ENCODE measurements around the gene SLC16A8. TPM values are rescaled to one million over a fixed set of nuclear protein-coding genes. Genes with fewer than 3 reads are reported as not detected.

The SLC16A8 gene
- total RNA-seq, 4 donors from 2014 or later, result not detected

- Histone ChIP-seq H3K4me3 (no peak overlapping the region), H3K4me1 (peaks cover 0 to 24% (median 0%) of the 10 kb centered on the region in 3 donors), H3K27ac (no peak overlapping the region), H3K27me3 (no peaks in the 10 kb centered on the region), H3K9me3 (no peaks in the 10 kb centered on the region), H3K36me3 (peaks cover 0 to 32% of the 10 kb centered on the region in 2 donors)
- no peak for TF ChIP-seq CTCF (IDR thresholded peaks at IDR 0.05)
- TF ChIP-seq EP300 (IDR thresholded peaks at IDR 0.05), result no peak
- no peak for TF ChIP-seq POLR2A (IDR thresholded peaks at IDR 0.05)
- TF ChIP-seq POLR2AphosphoS5 (IDR thresholded peaks at IDR 0.05), result no peak
- ATAC-seq, result no peak
- 60% methylated on average over 1 of the region's 11 CpGs; no CpG with 5 or more reads in 1 of the 2 donors for WGBS, 2 donors (ENCODE audit: low coverage in 1 of 2)
Measured at GRCh38 chr22:38111925-38112355, 28.0 kb upstream of the SLC16A8 start.

GRCh38 chr22:38110863-38111852 is 27.2 kb upstream of the SLC16A8 start:
- peaks cover 0 to 24% (median 0%) of the 10 kb centered on the region in 3 donors for H3K4me1 ChIP-seq
- no peak for TF ChIP-seq CTCF (IDR thresholded peaks at IDR 0.05)
- no peak for TF ChIP-seq POLR2A (IDR thresholded peaks at IDR 0.05)
- TF ChIP-seq POLR2AphosphoS5 (IDR thresholded peaks at IDR 0.05), result no peak
- no peak for TF ChIP-seq EP300 (IDR thresholded peaks at IDR 0.05)
- H3K9me3 ChIP-seq, result no peaks in the 10 kb centered on the region
- 81 to 83% methylated on average over 1 to 5 of the region's 30 CpGs for WGBS, 2 donors (ENCODE audit: low coverage in 1 of 2)
- H3K36me3 ChIP-seq, result peaks cover 0 to 32% of the 10 kb centered on the region in 2 donors
- no peak for ATAC-seq
- H3K4me3 ChIP-seq, result no peak overlapping the region
- H3K27ac ChIP-seq, result no peak overlapping the region
- H3K27me3 ChIP-seq, result no peaks in the 10 kb centered on the region

GRCh38 chr22:38110008-38110862 is 26.3 kb upstream of the SLC16A8 start, which contains the start of gene BAIAP2L2:
BAIAP2L2 (minus strand) TSS chr22:38110684; CDS start chr22:38110525, 159 bp downstream.
- Histone ChIP-seq H3K36me3 (peaks cover 0 to 23% of the 10 kb centered on the region in 2 donors), H3K9me3 (no peaks in the 10 kb centered on the region), H3K27ac (no peak within 1 kb of the TSS), H3K4me1 (peaks cover 0 to 24% (median 0%) of the 10 kb centered on the region in 3 donors), H3K4me3 (no peak within 1 kb of the TSS), H3K27me3 (no peaks in the 10 kb centered on the region)
- WGBS, 2 donors (ENCODE audit: low coverage in 1 of 2), result 58 to 90% methylated on average over 3 to 5 of the region's 19 CpGs
- TF ChIP-seq CTCF (IDR thresholded peaks at IDR 0.05) (no peak), EP300 (IDR thresholded peaks at IDR 0.05) (no peak), POLR2AphosphoS5 (IDR thresholded peaks at IDR 0.05) (no peak), POLR2A (IDR thresholded peaks at IDR 0.05) (no peak)
- no peak for ATAC-seq

GRCh38 chr22:38109371-38110001 is 25.5 kb upstream of the SLC16A8 start:
- TF ChIP-seq CTCF (IDR thresholded peaks at IDR 0.05), result no peak
- no peak for TF ChIP-seq POLR2A (IDR thresholded peaks at IDR 0.05)
- H3K27me3 ChIP-seq, result no peaks in the 10 kb centered on the region
- H3K4me1 ChIP-seq, result peaks cover 0 to 18% (median 0%) of the 10 kb centered on the region in 3 donors
- no peak for ATAC-seq
- H3K9me3 ChIP-seq, result no peaks in the 10 kb centered on the region
- no peak overlapping the region for H3K27ac ChIP-seq
- WGBS, 2 donors (ENCODE audit: low coverage in 1 of 2), result 100% methylated on average over 3 of the region's 22 CpGs; no CpG with 5 or more reads in 1 of the 2 donors
- H3K4me3 ChIP-seq, result no peak overlapping the region
- H3K36me3 ChIP-seq, result peaks cover 0 to 19% of the 10 kb centered on the region in 2 donors

Measured in gastroesophageal sphincter (tissue), 4 donors.